ENCODE results near the gene BCKDHB.

BCKDHB gene

DNA sequence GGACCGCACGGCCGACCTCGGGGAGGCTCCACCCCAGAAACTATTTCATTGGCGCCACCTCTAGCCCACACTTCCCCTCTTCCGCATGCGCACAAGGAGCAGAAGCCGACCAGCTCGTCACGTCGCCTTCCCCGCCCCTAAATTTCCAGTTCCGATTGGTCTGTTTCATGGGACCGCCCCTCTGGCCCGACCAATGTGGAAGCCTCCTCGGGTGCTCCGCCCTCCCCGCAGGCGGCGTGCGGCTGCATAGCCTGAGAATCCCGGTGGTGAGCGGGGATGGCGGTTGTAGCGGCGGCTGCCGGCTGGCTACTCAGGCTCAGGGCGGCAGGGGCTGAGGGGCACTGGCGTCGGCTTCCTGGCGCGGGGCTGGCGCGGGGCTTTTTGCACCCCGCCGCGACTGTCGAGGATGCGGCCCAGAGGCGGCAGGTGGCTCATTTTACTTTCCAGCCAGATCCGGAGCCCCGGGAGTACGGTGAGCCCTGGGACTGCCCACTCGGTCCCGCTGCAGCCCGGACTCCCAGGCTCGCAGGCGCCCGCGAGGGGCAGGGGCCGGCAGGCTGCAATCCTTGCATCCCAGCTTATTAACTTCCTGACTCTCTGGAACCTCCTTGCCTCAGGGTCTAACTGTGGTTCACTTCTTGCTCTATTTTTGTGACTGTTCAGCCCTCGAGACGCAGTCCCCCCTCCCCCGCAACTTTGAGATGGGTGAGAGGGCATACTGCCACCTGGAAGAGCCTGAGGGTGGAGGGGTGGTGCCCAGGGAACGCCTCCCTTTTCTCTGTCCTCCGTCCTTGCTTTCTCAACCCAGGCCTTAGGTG lies at the start of gene BCKDHB:
BCKDHB (plus strand) TSS at position 254 of the 818 bp plus-strand sequence; CDS start at position 277, 23 bp downstream.
- TF ChIP-seq CEBPB (IDR thresholded peaks at IDR 0.05): no peak
- TF ChIP-seq EGR1 (IDR thresholded peaks at IDR 0.05): 0 out of 2 replicates have a peak, but pooled peaks have one; percentile 31
- no peak for TF ChIP-seq NFIC (IDR thresholded peaks at IDR 0.05)
- no peak for TF ChIP-seq ZBTB7A (IDR thresholded peaks at IDR 0.05; ENCODE audit: low read depth)
- peak; percentile 33; the same call in 1 of the 2 replicates for TF ChIP-seq TEAD4 (IDR thresholded peaks at IDR 0.05)
- peak; percentile 88 for TF ChIP-seq YY1 (IDR thresholded peaks at IDR 0.05; ENCODE audit: low read depth)
- TF ChIP-seq, protein P1, sequence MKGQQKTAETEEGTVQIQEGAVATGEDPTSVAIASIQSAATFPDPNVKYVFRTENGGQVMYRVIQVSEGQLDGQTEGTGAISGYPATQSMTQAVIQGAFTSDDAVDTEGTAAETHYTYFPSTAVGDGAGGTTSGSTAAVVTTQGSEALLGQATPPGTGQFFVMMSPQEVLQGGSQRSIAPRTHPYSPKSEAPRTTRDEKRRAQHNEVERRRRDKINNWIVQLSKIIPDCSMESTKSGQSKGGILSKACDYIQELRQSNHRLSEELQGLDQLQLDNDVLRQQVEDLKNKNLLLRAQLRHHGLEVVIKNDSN (IDR thresholded peaks at IDR 0.05): no peak
- peak; percentile 81 for TF ChIP-seq MAX (IDR thresholded peaks at IDR 0.05)
- 0 out of 2 replicates have a peak, but pooled peaks have one; percentile 26 for TF ChIP-seq EP300 (IDR thresholded peaks at IDR 0.05; ENCODE audit: borderline replicate concordance)
- no peak for TF ChIP-seq RAD21 (IDR thresholded peaks at IDR 0.05; ENCODE audit: low read depth)
- TF ChIP-seq, protein P2, sequence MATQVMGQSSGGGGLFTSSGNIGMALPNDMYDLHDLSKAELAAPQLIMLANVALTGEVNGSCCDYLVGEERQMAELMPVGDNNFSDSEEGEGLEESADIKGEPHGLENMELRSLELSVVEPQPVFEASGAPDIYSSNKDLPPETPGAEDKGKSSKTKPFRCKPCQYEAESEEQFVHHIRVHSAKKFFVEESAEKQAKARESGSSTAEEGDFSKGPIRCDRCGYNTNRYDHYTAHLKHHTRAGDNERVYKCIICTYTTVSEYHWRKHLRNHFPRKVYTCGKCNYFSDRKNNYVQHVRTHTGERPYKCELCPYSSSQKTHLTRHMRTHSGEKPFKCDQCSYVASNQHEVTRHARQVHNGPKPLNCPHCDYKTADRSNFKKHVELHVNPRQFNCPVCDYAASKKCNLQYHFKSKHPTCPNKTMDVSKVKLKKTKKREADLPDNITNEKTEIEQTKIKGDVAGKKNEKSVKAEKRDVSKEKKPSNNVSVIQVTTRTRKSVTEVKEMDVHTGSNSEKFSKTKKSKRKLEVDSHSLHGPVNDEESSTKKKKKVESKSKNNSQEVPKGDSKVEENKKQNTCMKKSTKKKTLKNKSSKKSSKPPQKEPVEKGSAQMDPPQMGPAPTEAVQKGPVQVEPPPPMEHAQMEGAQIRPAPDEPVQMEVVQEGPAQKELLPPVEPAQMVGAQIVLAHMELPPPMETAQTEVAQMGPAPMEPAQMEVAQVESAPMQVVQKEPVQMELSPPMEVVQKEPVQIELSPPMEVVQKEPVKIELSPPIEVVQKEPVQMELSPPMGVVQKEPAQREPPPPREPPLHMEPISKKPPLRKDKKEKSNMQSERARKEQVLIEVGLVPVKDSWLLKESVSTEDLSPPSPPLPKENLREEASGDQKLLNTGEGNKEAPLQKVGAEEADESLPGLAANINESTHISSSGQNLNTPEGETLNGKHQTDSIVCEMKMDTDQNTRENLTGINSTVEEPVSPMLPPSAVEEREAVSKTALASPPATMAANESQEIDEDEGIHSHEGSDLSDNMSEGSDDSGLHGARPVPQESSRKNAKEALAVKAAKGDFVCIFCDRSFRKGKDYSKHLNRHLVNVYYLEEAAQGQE (IDR thresholded peaks at IDR 0.05; ENCODE audit: low read depth): no peak
- no peak for TF ChIP-seq FOXM1 (IDR thresholded peaks at IDR 0.05; ENCODE audit: borderline replicate concordance, low read depth)
- no peak for TF ChIP-seq TCF12 (IDR thresholded peaks at IDR 0.05; ENCODE audit: low read depth)
- TF ChIP-seq TAF1 (IDR thresholded peaks at IDR 0.05; ENCODE audit: low read depth): peak; percentile 98
- peak; percentile 21; the same call in 1 of the 2 replicates for TF ChIP-seq CREB1 (IDR thresholded peaks at IDR 0.05; ENCODE audit: low read depth)

DNA sequence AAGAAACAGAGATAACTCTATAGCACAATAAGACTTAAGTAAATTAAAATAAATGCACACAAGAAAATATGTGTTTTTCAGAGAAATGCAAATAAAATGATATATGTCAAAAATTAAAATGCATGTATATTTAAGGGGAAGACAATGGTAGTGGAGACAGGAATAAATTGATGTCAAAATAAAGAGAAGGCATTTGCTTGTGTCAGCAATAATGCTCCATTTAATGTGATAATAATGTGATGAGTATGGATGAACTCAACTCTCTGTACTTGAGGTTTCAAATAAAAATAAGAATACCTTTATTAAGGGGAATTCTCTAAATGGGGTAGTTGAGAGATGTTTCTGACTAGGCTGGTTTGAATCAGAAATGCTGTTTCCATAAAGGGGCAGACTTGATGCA lies 45.7 kb upstream of the BCKDHB start:
- TF ChIP-seq ZBTB7A (IDR thresholded peaks at IDR 0.05; ENCODE audit: low read depth) (no peak), EP300 (IDR thresholded peaks at IDR 0.05; ENCODE audit: borderline replicate concordance) (no peak), NFIC (IDR thresholded peaks at IDR 0.05) (no peak), TAF1 (IDR thresholded peaks at IDR 0.05; ENCODE audit: low read depth) (no peak), TCF12 (IDR thresholded peaks at IDR 0.05; ENCODE audit: low read depth) (no peak), CEBPB (IDR thresholded peaks at IDR 0.05) (no peak), TEAD4 (IDR thresholded peaks at IDR 0.05) (no peak), YY1 (IDR thresholded peaks at IDR 0.05; ENCODE audit: low read depth) (no peak), CREB1 (IDR thresholded peaks at IDR 0.05; ENCODE audit: low read depth) (no peak), RAD21 (IDR thresholded peaks at IDR 0.05; ENCODE audit: low read depth) (no peak)
- TF ChIP-seq, protein P2 (IDR thresholded peaks at IDR 0.05; ENCODE audit: low read depth): no peak
- TF ChIP-seq, protein P1 (IDR thresholded peaks at IDR 0.05): no peak

DNA sequence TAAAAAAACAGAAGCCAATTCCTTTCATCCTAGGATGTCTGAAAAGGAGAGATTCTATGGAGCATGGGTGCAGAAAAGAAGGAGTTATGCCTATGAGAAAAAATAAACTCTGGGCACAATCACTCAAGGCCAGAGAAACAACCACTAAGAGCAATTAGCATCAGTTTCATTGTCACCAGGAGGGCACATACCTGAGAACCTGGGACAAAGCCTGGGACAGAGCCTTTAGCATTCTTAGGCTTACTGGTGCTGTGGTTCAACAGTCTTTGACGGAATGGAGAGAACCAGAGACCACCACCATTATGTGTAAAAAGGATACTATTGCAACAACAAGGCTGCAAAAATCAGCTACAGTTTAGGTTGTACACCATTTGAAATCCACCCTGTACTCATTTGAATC lies 29.4 kb upstream of the BCKDHB start:
- TF ChIP-seq TCF12 (IDR thresholded peaks at IDR 0.05; ENCODE audit: low read depth) (no peak), EGR1 (IDR thresholded peaks at IDR 0.05) (no peak), TAF1 (IDR thresholded peaks at IDR 0.05; ENCODE audit: low read depth) (no peak), CEBPB (IDR thresholded peaks at IDR 0.05) (no peak), YY1 (IDR thresholded peaks at IDR 0.05; ENCODE audit: low read depth) (no peak), ZBTB7A (IDR thresholded peaks at IDR 0.05; ENCODE audit: low read depth) (no peak), FOXM1 (IDR thresholded peaks at IDR 0.05; ENCODE audit: borderline replicate concordance, low read depth) (no peak), RAD21 (IDR thresholded peaks at IDR 0.05; ENCODE audit: low read depth) (no peak), CREB1 (IDR thresholded peaks at IDR 0.05; ENCODE audit: low read depth) (no peak), NFIC (IDR thresholded peaks at IDR 0.05) (no peak), TEAD4 (IDR thresholded peaks at IDR 0.05) (no peak), EP300 (IDR thresholded peaks at IDR 0.05; ENCODE audit: borderline replicate concordance) (no peak), MAX (IDR thresholded peaks at IDR 0.05) (no peak)
- TF ChIP-seq, protein P1 (IDR thresholded peaks at IDR 0.05): no peak
- TF ChIP-seq, protein P2 (IDR thresholded peaks at IDR 0.05; ENCODE audit: low read depth): no peak

Data from Ishikawa (cell line).